Liver (tissue), 9 donors: ENCODE measurements around the gene GPD2. TPM values are rescaled to one million over a fixed set of nuclear protein-coding genes. Genes with fewer than 3 reads are reported as not detected.

Experiments used
- DNase-seq: peaks from one replicate; pipeline ENCODE4 v3.0.0-alpha.2; 2017; ENCODE audit warnings: low spot score
- H3K27ac ChIP-seq, 2 donors: one replicate each; pipeline ENCODE4 v1.7.0; 2013; ENCODE audit warnings: inconsistent platforms in 2 of 2, low read length in 2 of 2, control low read depth in 1 of 2, low read depth in 1 of 2, mild to moderate bottlenecking in 1 of 2
- H3K27me3 ChIP-seq, 4 donors: one replicate each; pipeline versions ENCODE4 v1.6.1 to v1.7.0; 2013; ENCODE audit warnings: low read length in 3 of 4, inconsistent platforms in 1 of 4, mild to moderate bottlenecking in 1 of 4, moderate library complexity in 1 of 4; ENCODE audit not compliant: control insufficient read depth in 4 of 4, insufficient read depth in 4 of 4
- H3K36me3 ChIP-seq, 4 donors: one replicate each; pipeline versions ENCODE4 v1.6.1 to v1.7.0; 2013; ENCODE audit warnings: low read length in 3 of 4, mild to moderate bottlenecking in 3 of 4, low read depth in 1 of 4, moderate library complexity in 1 of 4; ENCODE audit not compliant: control insufficient read depth in 4 of 4, insufficient read depth in 3 of 4
- H3K4me1 ChIP-seq, 4 donors: one replicate each; pipeline versions ENCODE4 v1.6.1 to v1.7.0; 2013; ENCODE audit warnings: low read length in 3 of 4, mild to moderate bottlenecking in 3 of 4, moderate library complexity in 1 of 4; ENCODE audit not compliant: control insufficient read depth in 4 of 4, insufficient read depth in 4 of 4
- H3K4me3 ChIP-seq, 3 donors: one replicate each; pipeline versions ENCODE4 v1.6.1 to v1.7.0; 2013; ENCODE audit warnings: low read length in 3 of 3, control low read depth in 1 of 3, low read depth in 1 of 3, mild to moderate bottlenecking in 1 of 3
- H3K9ac ChIP-seq, 2 donors: one replicate each; pipeline ENCODE4 v1.7.0; 2013; ENCODE audit warnings: low read length in 2 of 2, mild to moderate bottlenecking in 2 of 2, moderate library complexity in 2 of 2, control low read depth in 1 of 2, low read depth in 1 of 2
- H3K9me3 ChIP-seq, 4 donors: one replicate each; pipeline versions ENCODE4 v1.6.1 to v1.7.0; 2013; ENCODE audit warnings: low read length in 3 of 4; ENCODE audit not compliant: control insufficient read depth in 4 of 4
- CTCF ChIP-seq: fragments of 150-350 bp; IDR thresholded peaks from 2 replicates; pipeline ENCODE4 v1.5.1; 2017; ENCODE audit warnings: improper control_type of control experiment, low read depth, low read length; ENCODE audit not compliant: missing input control
- EGR1 ChIP-seq, 2 donors: IDR thresholded peaks; 2 replicates each; pipeline ENCODE4 v1.6.1; 2016 to 2018; ENCODE audit warnings: antibody characterized with exemption in 2 of 2, low read depth in 2 of 2
- FOXA1 ChIP-seq: IDR thresholded peaks from 2 replicates; pipeline ENCODE4 v1.6.1; 2016; ENCODE audit warnings: antibody characterized with exemption
- FOXA2 ChIP-seq: IDR thresholded peaks from 2 replicates; pipeline ENCODE4 v1.6.1; 2016; ENCODE audit warnings: antibody characterized with exemption
- GABPA ChIP-seq, 2 donors: IDR thresholded peaks in 1 of 2; conservative IDR thresholded peaks in 1 of 2; 2 replicates each; pipeline ENCODE4 v1.6.1; 2016; ENCODE audit warnings: antibody characterized with exemption in 2 of 2, mild to moderate bottlenecking in 1 of 2, moderate library complexity in 1 of 2
- HNF4A ChIP-seq, 2 donors: conservative IDR thresholded peaks; 2 replicates each; pipeline ENCODE4 v1.6.1; 2016; ENCODE audit warnings: antibody characterized with exemption in 2 of 2, mild to moderate bottlenecking in 2 of 2
- HNF4G ChIP-seq: IDR thresholded peaks from 2 replicates; pipeline ENCODE4 v1.6.1; 2016; ENCODE audit warnings: antibody characterized with exemption
- JUND ChIP-seq, 2 donors: IDR thresholded peaks; 2 replicates each; pipeline ENCODE4 v1.6.1; 2016; ENCODE audit warnings: antibody characterized with exemption in 2 of 2
- NR2F2 ChIP-seq: IDR thresholded peaks from 2 replicates; pipeline ENCODE4 v1.6.1; 2016; ENCODE audit warnings: antibody characterized with exemption
- RAD21 ChIP-seq, 2 donors: IDR thresholded peaks; 2 replicates each; pipeline ENCODE4 v1.6.1; 2016; ENCODE audit warnings: antibody characterized with exemption in 2 of 2, mild to moderate bottlenecking in 2 of 2
- REST ChIP-seq: IDR thresholded peaks from 2 replicates; pipeline ENCODE4 v1.6.1; 2016; ENCODE audit warnings: antibody characterized with exemption, mild to moderate bottlenecking
- RXRA ChIP-seq, 2 donors: IDR thresholded peaks; 2 replicates each; pipeline ENCODE4 v1.6.1; 2017 to 2018; ENCODE audit warnings: antibody characterized with exemption in 2 of 2, mild to moderate bottlenecking in 1 of 2
- SP1 ChIP-seq: IDR thresholded peaks from 2 replicates; pipeline ENCODE4 v1.6.1; 2018; ENCODE audit warnings: antibody characterized with exemption, mild to moderate bottlenecking
- TAF1 ChIP-seq: conservative IDR thresholded peaks from 2 replicates; pipeline ENCODE4 v1.6.1; 2016; ENCODE audit warnings: antibody characterized with exemption, mild to moderate bottlenecking
- YY1 ChIP-seq: IDR thresholded peaks from 2 replicates; pipeline ENCODE4 v1.6.1; 2016; ENCODE audit warnings: antibody characterized with exemption, mild to moderate bottlenecking
- WGBS: extraction: QIAGEN DNeasy Blood & Tissue Kit; methylation state at CpG from one replicate; pipeline ENCODE4 v1.1.7; 2013; 5-methylcytosine and 5-hydroxymethylcytosine counted together
- polyA plus RNA-seq, 2 donors: library from polyadenylated mRNA; stranded (reverse) in 1 of 2; unstranded in 1 of 2; fragments of 200-250 nt in 1 of 2; fragments of >200 nt in 1 of 2; fragmentation: Nextera tagmentation in 1 of 2; extraction: Ambion mirVana in 1 of 2; gene quantifications; one replicate each; pipeline versions ENCODE4 v1.2.1 to v1.2.3, GENCODE V29; 2013 to 2015
- total RNA-seq, 2 donors: library from RNA; depleted of rRNA; stranded (reverse); fragments of >200 nt; gene quantifications; one replicate each; pipeline ENCODE4 v1.2.3, GENCODE V29; 2014
- TF ChIP-seq, protein P1 (sequence below): IDR thresholded peaks from 2 replicates; pipeline ENCODE4 v1.6.1; 2016; ENCODE audit warnings: antibody characterized with exemption
- TF ChIP-seq, protein P2 (sequence below): IDR thresholded peaks from 2 replicates; pipeline ENCODE4 v1.6.1; 2016; ENCODE audit warnings: antibody characterized with exemption
- TF ChIP-seq, protein P3 (sequence below): IDR thresholded peaks from 2 replicates; pipeline ENCODE4 v1.6.1; 2016; ENCODE audit warnings: antibody characterized with exemption
- donor health status: healthy.
- donor health status: healthy.
- donor health status: healthy.
- donor health status: healthy.
- donor health status: healthy.

Gene GPD2
- total and polyA plus RNA-seq, 4 donors = 1.4 to 14.3 (median 6.1) TPM

DNA sequence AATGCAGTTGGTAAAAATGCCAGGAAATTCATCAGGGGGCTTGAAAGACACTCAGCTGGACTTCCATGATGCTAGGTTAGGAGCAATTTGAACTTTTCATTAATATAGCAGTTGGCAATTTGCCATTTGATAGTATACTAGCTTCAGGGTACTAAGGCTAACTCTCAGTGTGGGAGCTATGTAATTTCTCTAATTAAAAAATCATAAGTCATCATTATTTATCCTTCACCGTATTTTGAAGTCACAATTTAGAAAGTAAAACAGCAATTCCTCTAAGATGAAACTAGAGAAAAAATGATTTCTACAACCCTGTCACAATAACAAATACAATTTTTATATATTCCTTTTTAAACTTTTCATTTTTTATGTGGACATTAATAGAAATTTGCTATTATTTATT, 190.8 kb downstream of the GPD2 start:
- no peak overlapping the region for H3K9ac ChIP-seq
- DNase-seq = no peak
- peaks cover 0 to 4% (median 2%) of the 10 kb centered on the region in 4 donors for H3K9me3 ChIP-seq
- WGBS = 96% methylated on average over 1 of the region's 1 CpG
- H3K36me3 ChIP-seq = no peaks in the 10 kb centered on the region
- no peak overlapping the region for H3K27ac ChIP-seq
- H3K4me3 ChIP-seq = no peak overlapping the region
- H3K4me1 ChIP-seq = no peaks in the 10 kb centered on the region
- no peaks in the 10 kb centered on the region for H3K27me3 ChIP-seq
- TF ChIP-seq FOXA2 (no peak), HNF4G (no peak), JUND (IDR thresholded peaks at IDR 0.05) (no peak), REST (no peak), SP1 (no peak), RAD21 (IDR thresholded peaks at IDR 0.05) (no peak), EGR1 (IDR thresholded peaks at IDR 0.05; ENCODE audit: low read depth in 2 of 2) (no peak), CTCF (no peak), HNF4A (conservative IDR thresholded peaks at IDR 0.05) (no peak), GABPA (IDR thresholded peaks at IDR 0.05 in 1 of 2, conservative IDR thresholded peaks at IDR 0.05 in 1 of 2) (no peak), YY1 (no peak), RXRA (IDR thresholded peaks at IDR 0.05) (no peak), TAF1 (no peak), NR2F2 (no peak), FOXA1 (no peak)
- TF ChIP-seq, protein P1, sequence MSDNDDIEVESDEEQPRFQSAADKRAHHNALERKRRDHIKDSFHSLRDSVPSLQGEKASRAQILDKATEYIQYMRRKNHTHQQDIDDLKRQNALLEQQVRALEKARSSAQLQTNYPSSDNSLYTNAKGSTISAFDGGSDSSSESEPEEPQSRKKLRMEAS = no peak
- TF ChIP-seq, protein P2, sequence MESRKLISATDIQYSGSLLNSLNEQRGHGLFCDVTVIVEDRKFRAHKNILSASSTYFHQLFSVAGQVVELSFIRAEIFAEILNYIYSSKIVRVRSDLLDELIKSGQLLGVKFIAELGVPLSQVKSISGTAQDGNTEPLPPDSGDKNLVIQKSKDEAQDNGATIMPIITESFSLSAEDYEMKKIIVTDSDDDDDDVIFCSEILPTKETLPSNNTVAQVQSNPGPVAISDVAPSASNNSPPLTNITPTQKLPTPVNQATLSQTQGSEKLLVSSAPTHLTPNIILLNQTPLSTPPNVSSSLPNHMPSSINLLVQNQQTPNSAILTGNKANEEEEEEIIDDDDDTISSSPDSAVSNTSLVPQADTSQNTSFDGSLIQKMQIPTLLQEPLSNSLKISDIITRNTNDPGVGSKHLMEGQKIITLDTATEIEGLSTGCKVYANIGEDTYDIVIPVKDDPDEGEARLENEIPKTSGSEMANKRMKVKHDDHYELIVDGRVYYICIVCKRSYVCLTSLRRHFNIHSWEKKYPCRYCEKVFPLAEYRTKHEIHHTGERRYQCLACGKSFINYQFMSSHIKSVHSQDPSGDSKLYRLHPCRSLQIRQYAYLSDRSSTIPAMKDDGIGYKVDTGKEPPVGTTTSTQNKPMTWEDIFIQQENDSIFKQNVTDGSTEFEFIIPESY = no peak
- TF ChIP-seq, protein P3, sequence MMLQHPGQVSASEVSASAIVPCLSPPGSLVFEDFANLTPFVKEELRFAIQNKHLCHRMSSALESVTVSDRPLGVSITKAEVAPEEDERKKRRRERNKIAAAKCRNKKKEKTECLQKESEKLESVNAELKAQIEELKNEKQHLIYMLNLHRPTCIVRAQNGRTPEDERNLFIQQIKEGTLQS = no peak
